A673 (cell line): ENCODE measurements around the gene ARMC8. TPM values are rescaled to one million over a fixed set of nuclear protein-coding genes. Genes with fewer than 3 reads are reported as not detected.
A peak's percentile ranks its signal among the peaks of the same experiment; 100 is the strongest.

Source experiments
- Bru-seq: library from RNA; stranded (reverse); fragments of 400-500 nt; gene quantifications from one replicate; lab custom pipeline; 2021; lab: Mats Ljungman, UMichigan
- BruChase-seq, 2 experiments: library from RNA; stranded (reverse); fragments of 400-500 nt; gene quantifications; one replicate each; lab custom pipeline; 2021; lab: Mats Ljungman, UMichigan
- BruUV-seq: library from RNA; stranded (reverse); fragments of 400-500 nt; replicated peaks from 2 replicates; lab custom pipeline; 2021; lab: Mats Ljungman, UMichigan
- CTCF ChIA-PET: fragments of 300-600 bp; sonication (Branson Sonifier 250); formaldehyde crosslinking; loops from one replicate; lab custom pipeline; 2022; ENCODE audit warnings: antibody characterized with exemption; lab: Charles Lee
- POLR2A ChIA-PET: fragments of 300-600 bp; sonication (Branson Sonifier 250); formaldehyde crosslinking; loops from one replicate; lab custom pipeline; 2022; ENCODE audit warnings: antibody characterized with exemption; ENCODE audit not compliant: low non-redundant PET; lab: Charles Lee
- DNase-seq: peaks from one replicate; pipeline ENCODE4 v3.0.0-alpha.2; 2015; ENCODE audit warnings: low spot score
- H3K27ac ChIP-seq: fragments of 200-600 bp; sonication (generic); 2 replicates; pipeline ENCODE4 v1.5.1; 2016; ENCODE audit warnings: mixed run types, low read depth, mild to moderate bottlenecking, mixed read lengths, antibody characterized with exemption, low read length; ENCODE audit not compliant: poor library complexity, severe bottlenecking
- H3K27me3 ChIP-seq: fragments of 200-600 bp; sonication (generic); replicated peaks from 2 replicates; pipeline ENCODE4 v1.6.1; 2017; ENCODE audit warnings: mixed run types, low read depth, mild to moderate bottlenecking, mixed read lengths, antibody characterized with exemption, low read length; ENCODE audit not compliant: insufficient read depth, poor library complexity
- H3K36me3 ChIP-seq: fragments of 200-600 bp; sonication (generic); 2 replicates; pipeline ENCODE4 v1.6.1; 2016; ENCODE audit warnings: mixed run types, mild to moderate bottlenecking, mixed read lengths, antibody characterized with exemption, low read length; ENCODE audit not compliant: insufficient read depth, poor library complexity, severe bottlenecking
- H3K4me1 ChIP-seq: fragments of 200-600 bp; sonication (generic); 2 replicates; pipeline ENCODE4 v1.6.1; 2017; ENCODE audit warnings: mixed run types, mild to moderate bottlenecking, mixed read lengths, antibody characterized with exemption, low read length; ENCODE audit not compliant: insufficient read depth, poor library complexity, severe bottlenecking
- H3K4me3 ChIP-seq: fragments of 200-600 bp; sonication (generic); 2 replicates; pipeline ENCODE4 v1.5.1; 2016; ENCODE audit warnings: low read depth, mixed run types, mild to moderate bottlenecking, mixed read lengths, low read length; ENCODE audit not compliant: poor library complexity, severe bottlenecking
- H3K9me3 ChIP-seq: fragments of 200-600 bp; sonication (generic); 2 replicates; pipeline ENCODE4 v1.6.1; 2016; ENCODE audit warnings: mixed run types, low read depth, mild to moderate bottlenecking, mixed read lengths, antibody characterized with exemption, low read length; ENCODE audit not compliant: poor library complexity, severe bottlenecking
- EZH2 ChIP-seq: fragments of 200-600 bp; sonication (generic); IDR thresholded peaks from 2 replicates; pipeline ENCODE4 v1.6.1; 2017; ENCODE audit warnings: borderline replicate concordance, low read depth, mild to moderate bottlenecking, mixed read lengths, antibody characterized with exemption, low read length; ENCODE audit not compliant: poor library complexity, severe bottlenecking
- intact Hi-C: fragments of 100-400 bp; cut with micrococcal nuclease; formaldehyde crosslinking; loops from one replicate; pipeline ENCODE4 v1.10.0; 2022; ENCODE audit not compliant: unreplicated experiment
- long read RNA-seq: library from polyadenylated mRNA; stranded (forward); transcript quantifications from one replicate; pipeline ENCODE4 v2.0.0, GENCODE V29; 2022
- total RNA-seq: library from RNA; stranded (reverse); gene quantifications from 2 replicates; pipeline ENCODE4 v1.2.3, GENCODE V29; 2021
- TF ChIP-seq, protein P1 (sequence below): fragments of 300-800, 200-600 bp; sonication (generic); conservative IDR thresholded peaks from 2 replicates; pipeline ENCODE4 v1.5.1; 2017; ENCODE audit warnings: low read depth, mild to moderate bottlenecking, antibody characterized with exemption, low read length, moderate library complexity, mixed read lengths

Gene ARMC8, protein sequence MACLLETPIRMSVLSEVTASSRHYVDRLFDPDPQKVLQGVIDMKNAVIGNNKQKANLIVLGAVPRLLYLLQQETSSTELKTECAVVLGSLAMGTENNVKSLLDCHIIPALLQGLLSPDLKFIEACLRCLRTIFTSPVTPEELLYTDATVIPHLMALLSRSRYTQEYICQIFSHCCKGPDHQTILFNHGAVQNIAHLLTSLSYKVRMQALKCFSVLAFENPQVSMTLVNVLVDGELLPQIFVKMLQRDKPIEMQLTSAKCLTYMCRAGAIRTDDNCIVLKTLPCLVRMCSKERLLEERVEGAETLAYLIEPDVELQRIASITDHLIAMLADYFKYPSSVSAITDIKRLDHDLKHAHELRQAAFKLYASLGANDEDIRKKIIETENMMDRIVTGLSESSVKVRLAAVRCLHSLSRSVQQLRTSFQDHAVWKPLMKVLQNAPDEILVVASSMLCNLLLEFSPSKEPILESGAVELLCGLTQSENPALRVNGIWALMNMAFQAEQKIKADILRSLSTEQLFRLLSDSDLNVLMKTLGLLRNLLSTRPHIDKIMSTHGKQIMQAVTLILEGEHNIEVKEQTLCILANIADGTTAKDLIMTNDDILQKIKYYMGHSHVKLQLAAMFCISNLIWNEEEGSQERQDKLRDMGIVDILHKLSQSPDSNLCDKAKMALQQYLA
- total RNA-seq: 48.0 and 55.8 TPM in 2 replicates
- percentile 91 among the genes with signal in this experiment for Bru-seq, nascent RNA
- percentile 90 among the genes with signal in this experiment for BruChase-seq, experiment 1, labeled RNA remaining after a 2-hour chase
- BruChase-seq, experiment 2, labeled RNA remaining after a 6-hour chase: percentile 78 among the genes with signal in this experiment
- long read RNA-seq, full-length matches to known transcripts: 86 of 183 reads
- long read RNA-seq, partial matches to known transcripts: 17 of 183 reads
- long read RNA-seq, other reads (novel, unspliced or antisense): 80 of 183 reads

DNA sequence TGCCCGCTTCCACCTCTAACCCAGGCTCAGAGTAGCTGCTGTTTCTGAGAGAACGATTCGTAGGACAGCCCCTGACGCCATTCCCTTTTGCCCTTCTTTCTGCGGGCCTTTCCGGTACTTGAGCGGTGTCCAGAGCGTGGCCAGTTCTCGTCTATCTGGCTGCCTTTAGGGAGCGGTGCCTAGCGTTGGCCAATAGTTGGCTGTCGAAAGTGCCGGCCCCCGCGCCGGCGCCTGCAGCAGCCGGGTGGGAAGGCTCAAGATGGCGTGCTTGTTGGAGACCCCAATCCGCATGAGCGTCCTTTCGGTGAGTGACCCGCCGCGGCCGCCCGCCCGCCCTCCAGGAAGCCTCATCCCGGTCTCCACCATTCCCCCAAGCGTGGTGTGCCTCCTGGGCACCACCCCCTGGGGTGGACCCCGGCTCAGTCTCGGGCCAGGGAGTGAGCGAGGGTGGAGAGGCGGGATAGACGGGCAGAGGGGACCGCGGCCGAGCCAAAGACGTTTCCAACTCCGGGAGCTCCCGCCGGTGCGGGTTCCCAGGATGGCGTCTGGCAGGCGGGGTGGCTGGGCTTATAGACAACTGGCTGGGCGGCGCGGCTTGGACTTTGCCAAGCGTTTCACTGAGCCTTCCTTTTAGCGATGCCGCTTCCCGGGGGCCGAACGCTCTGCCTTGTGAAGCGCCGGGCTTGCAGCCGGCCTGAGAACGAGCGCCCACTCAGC lies at the start of gene ARMC8:
TSS of gene ARMC8 (plus strand) at position 6 of the 717 bp plus-strand sequence. CDS start at position 260, 254 bp downstream.
- no TSS peak for BruUV-seq
- Histone ChIP-seq H3K36me3 (peaks cover 7% of the 10 kb centered on the region), H3K4me3 (peak within 1 kb of the TSS; percentile 92), H3K9me3 (no peaks in the 10 kb centered on the region), H3K27me3 (no peaks in the 10 kb centered on the region), H3K27ac (peak within 1 kb of the TSS; percentile 99), H3K4me1 (peaks cover 10% of the 10 kb centered on the region)
- intact Hi-C loops: loop anchor here (5.0 kb wide), 1 partner anchor 145 kb away; no protein-coding TSS in a partner anchor
- peak; percentile 61 for DNase-seq
- TF ChIP-seq EZH2: no peak
- TF ChIP-seq, protein P1, sequence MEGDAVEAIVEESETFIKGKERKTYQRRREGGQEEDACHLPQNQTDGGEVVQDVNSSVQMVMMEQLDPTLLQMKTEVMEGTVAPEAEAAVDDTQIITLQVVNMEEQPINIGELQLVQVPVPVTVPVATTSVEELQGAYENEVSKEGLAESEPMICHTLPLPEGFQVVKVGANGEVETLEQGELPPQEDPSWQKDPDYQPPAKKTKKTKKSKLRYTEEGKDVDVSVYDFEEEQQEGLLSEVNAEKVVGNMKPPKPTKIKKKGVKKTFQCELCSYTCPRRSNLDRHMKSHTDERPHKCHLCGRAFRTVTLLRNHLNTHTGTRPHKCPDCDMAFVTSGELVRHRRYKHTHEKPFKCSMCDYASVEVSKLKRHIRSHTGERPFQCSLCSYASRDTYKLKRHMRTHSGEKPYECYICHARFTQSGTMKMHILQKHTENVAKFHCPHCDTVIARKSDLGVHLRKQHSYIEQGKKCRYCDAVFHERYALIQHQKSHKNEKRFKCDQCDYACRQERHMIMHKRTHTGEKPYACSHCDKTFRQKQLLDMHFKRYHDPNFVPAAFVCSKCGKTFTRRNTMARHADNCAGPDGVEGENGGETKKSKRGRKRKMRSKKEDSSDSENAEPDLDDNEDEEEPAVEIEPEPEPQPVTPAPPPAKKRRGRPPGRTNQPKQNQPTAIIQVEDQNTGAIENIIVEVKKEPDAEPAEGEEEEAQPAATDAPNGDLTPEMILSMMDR: no peak
- CTCF ChIA-PET: no interaction called here
- POLR2A ChIA-PET: no interaction called here

DNA sequence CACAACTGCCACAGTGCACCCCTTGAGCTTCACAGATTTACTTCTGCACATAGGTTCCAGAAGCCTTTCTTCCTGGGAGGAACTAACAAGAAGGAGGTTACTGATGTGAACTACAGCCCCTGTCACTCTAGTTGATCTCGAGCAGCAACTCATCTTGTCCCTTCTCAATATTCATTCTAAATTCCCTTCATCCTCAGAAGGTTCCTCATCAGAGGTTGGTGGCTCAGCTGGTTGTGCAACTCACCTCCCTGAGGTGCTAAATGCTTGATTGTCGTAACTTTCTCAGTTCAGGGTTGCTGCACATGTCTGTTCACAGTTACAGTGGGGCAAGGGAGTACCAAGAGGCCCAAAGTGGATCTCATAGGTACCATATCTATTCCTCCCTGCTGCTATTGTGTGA lies 49.2 kb upstream of the ARMC8 start:
- no peak overlapping the region for H3K4me3 ChIP-seq
- TF ChIP-seq, protein P1: no peak
- no peak for TF ChIP-seq EZH2
- intact Hi-C loops: no loop called here
- ChIA-PET POLR2A (no interaction called here), CTCF (no interaction called here)
- H3K27ac ChIP-seq: no peak overlapping the region
- H3K9me3 ChIP-seq: no peaks in the 10 kb centered on the region
- DNase-seq: no peak
- no peaks in the 10 kb centered on the region for H3K27me3 ChIP-seq
- H3K36me3 ChIP-seq: no peaks in the 10 kb centered on the region
- BruUV-seq: no TSS peak
- no peaks in the 10 kb centered on the region for H3K4me1 ChIP-seq

DNA sequence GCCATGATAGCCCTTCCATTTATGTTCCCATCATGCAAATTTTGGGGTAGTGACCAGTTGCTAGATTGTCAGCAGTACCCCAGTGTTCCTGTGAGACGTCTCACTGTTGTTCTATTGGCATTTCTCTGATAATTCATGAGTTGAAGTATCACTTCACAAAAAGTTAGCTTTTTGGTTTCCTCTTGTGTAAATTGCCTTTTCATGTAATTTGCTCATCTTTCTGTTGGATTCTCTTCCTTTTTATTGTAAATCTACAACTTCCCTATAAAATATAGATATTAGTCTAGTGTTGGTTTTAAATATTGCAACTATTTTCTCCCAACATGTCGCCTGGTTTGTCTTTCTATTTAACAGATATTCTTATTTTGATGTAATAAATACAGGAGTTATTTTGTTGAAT lies 47.4 kb upstream of the ARMC8 start:
- no peaks in the 10 kb centered on the region for H3K4me1 ChIP-seq
- H3K27me3 ChIP-seq: no peaks in the 10 kb centered on the region
- POLR2A ChIA-PET: no interaction called here
- no peaks in the 10 kb centered on the region for H3K9me3 ChIP-seq
- no peak overlapping the region for H3K4me3 ChIP-seq
- H3K36me3 ChIP-seq: no peaks in the 10 kb centered on the region
- CTCF ChIA-PET: no interaction called here
- intact Hi-C loops: no loop called here
- no peak for TF ChIP-seq EZH2
- TF ChIP-seq, protein P1: no peak
- BruUV-seq: no TSS peak
- no peak for DNase-seq
- no peak overlapping the region for H3K27ac ChIP-seq
